HG03565 (cell line): ENCODE measurements around the gene ZDHHC20.
A peak's percentile ranks its signal among the peaks of the same experiment; 100 is the strongest.

Source experiments
- ATAC-seq: cut with Tn5 transposase; IDR thresholded peaks from one replicate; pipeline ENCODE4 v1.9.1; 2021; ENCODE audit warnings: mild to moderate bottlenecking, moderate library complexity; ENCODE audit not compliant: unreplicated experiment

The ZDHHC20 gene, protein sequence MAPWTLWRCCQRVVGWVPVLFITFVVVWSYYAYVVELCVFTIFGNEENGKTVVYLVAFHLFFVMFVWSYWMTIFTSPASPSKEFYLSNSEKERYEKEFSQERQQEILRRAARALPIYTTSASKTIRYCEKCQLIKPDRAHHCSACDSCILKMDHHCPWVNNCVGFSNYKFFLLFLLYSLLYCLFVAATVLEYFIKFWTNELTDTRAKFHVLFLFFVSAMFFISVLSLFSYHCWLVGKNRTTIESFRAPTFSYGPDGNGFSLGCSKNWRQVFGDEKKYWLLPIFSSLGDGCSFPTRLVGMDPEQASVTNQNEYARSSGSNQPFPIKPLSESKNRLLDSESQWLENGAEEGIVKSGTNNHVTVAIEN

GRCh38 chr13:21458813-21459701, at the start of gene ZDHHC20:
Gene ZDHHC20, minus strand, starts transcription at chr13:21459303. Its CDS starts 132 bp downstream, at chr13:21459171.
- ATAC-seq = peak; percentile 65

DNA sequence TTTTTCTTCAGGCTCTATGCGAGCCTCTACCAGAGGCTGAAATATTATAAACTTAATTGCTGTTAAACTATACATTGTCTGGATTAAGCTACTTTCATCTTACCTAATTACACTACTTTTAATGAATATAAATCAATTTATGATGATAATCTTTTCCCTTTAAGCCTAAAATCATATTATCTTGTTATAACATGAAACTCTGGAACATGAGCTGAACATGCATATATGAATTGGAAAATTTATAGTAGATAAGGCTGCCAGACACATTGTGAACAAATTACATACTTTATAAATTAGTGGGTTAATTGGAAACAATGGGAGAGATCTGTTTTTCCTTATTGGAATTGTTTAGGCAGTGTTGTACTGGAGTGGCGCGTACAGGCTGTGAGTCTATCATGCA, 45.3 kb upstream of the ZDHHC20 start:
- ATAC-seq = no peak

GRCh38 chr13:21501686-21502085, 42.6 kb upstream of the ZDHHC20 start:
- no peak for ATAC-seq

DNA sequence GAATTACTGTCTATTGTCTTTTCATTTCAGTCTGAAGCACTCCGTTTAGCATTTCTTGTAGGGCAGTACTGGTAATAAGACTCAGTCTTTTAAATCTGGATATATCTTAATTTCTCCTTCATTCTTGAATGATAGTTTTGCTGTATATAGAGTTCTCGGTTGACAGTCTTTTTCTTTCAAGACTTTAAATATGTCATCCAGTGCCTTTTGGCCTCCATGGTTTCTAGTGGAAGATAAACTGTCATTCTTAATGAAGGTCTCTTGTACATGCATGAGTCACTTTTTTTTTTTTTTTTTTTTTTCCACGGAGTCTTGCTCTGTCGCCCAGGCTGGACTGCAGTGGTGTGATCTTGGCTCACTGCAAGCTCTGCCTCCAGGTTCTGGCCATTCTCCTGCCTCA, 27.2 kb upstream of the ZDHHC20 start:
- no peak for ATAC-seq

- ATAC-seq = no peak
These were observed 24.6 kb upstream of the ZDHHC20 start for GRCh38 chr13:21483748-21484147.

DNA sequence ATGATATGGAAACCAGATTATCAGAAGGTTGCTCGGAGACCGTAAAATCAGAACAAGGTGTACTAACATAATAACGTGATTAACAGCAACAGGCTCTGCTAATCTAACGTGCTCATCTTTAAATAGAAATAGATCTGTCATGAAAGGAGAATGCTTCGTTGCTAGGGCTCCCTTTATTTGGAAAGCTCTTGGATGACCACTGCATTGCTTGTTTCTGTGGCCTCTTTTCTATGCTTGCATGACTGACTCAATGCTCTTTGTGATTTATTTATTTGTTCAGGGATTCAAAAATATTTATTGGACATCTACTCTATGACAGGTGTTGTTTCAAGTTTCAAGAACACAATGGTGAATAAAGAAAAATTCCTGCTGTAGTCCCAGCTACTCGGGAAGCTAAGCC, 22.3 kb upstream of the ZDHHC20 start:
- ATAC-seq = no peak

GRCh38 chr13:21478881-21479808, 20.0 kb upstream of the ZDHHC20 start:
- no peak for ATAC-seq

DNA sequence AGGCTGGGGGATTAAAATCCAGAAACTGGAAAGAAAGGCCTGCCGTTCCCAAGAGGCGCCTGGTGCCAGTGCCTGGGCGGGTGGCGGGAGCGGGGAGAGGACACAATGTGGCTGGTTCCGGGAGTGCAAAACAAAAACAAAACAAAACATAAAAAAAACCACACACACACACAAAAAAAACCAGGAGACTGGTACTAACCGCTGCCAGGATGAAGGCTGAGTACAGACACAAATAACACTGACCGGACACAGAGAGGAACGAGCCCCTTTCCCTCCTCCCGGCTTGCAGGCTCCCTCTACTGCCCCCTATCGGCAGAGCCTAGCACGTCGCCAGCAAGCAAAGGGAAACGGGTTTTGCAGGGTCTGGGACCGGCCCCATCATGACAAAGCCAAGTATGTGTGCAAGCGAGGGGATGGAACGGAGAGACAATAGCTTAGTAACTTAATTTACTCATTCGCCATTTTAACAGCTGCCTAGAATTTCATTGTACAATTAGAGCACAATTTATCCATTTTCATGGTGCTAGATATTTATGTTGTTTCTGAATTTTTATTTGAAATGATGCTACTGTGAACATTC, 17.9 kb upstream of the ZDHHC20 start:
- ATAC-seq = peak; percentile 67

DNA sequence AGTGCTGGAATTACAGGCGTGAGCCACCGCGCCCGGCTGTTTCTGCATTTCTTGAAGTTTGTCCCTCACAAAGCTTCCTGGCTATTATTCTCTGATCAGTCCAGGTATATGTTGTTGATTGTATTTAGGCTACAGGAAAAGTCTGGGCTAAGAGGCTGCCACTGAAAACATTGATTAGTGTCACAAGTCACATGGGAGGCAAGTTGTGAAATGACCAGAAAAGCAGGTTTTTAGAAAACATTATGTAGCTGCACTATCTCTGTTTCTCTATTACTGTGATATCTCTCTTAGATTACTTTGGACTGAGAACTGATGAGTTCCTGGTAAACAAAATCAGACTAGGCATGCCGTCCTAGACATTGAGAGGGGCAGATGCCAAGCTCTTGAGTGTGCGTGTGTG, 16.0 kb upstream of the ZDHHC20 start:
- no peak for ATAC-seq

DNA sequence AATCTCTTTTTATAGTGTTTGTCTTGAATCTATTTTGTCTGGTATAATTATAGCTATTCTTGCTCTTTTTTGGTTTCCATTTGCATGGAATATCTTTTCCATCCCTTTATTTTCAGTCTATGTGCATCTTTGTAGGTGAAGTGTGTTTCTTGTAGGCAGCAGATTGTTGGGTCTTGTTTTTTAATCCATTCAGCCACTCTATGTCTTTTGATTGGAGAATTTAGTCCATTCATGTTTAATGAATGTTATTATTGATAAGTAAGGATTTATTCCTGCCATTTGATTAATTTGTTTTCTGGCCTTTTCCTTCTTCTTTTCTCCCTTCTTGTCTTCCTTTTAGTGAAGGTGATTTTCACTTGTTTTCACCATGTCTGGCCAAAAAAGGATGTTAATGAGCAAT, 11.7 kb upstream of the ZDHHC20 start:
- no peak for ATAC-seq

DNA sequence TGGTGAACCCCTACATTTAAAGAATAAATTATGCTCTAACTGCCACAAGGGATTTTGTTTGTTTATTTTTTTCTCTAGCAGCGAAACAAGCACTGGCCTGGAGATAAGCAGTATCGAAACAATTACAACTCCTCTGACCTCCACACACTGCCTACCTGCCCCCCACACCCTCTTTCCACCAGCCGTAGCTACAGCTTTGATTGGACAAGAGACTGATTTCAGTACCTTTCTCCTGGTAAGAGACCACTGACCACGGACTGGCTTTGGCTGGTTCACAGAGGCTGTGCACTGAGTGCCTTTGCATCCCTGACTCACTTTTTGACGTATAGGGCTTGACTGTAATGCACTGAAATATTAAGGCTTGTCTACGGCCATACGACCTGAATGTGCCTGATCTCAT, 7.4 kb upstream of the ZDHHC20 start:
- ATAC-seq = no peak

DNA sequence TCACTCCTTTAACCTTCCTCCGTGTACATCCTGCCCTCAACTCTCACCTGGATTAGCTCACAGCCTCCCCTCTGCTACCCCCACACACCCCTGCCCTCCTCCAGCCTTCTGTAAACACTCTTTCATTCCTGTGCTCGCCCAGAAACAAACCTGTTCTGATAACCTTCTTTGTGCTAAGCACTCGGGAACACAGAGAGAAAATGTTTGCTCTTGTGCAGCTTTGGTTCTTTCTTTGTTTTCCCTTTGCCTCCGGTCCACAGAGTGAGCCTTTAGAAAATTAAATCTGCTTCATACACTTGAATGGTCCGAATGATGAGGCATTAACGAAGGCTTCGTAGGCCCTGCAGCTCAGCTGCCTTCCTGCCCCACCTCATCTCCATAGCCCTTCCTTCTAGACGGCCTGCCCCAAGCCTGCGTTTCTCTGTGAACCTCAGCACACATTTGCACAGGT, 6.6 kb upstream of the ZDHHC20 start:
- ATAC-seq = no peak

- no peak for ATAC-seq
These were observed 4.3 kb upstream of the ZDHHC20 start for GRCh38 chr13:21463424-21463823.

DNA sequence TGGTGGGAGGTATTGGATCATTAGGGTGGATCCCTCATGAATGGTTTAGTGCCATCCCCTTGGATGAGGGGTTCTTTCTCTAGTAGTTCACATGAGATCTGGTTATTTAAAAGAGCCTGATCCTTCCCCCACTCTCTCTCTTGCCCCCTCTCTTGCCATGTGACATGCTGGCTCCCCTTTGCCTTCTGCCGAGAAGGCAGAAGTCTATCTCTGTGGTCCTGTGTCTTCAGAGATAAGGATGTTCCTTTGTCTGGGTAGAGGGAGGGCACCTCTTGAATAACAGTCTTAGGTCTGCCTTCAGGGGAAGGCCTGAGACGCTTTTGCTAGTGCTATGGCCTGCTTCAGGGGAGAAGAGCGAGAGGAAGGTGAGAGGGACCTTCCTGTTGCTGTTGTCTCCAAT, 2.0 kb upstream of the ZDHHC20 start:
- ATAC-seq = no peak

DNA sequence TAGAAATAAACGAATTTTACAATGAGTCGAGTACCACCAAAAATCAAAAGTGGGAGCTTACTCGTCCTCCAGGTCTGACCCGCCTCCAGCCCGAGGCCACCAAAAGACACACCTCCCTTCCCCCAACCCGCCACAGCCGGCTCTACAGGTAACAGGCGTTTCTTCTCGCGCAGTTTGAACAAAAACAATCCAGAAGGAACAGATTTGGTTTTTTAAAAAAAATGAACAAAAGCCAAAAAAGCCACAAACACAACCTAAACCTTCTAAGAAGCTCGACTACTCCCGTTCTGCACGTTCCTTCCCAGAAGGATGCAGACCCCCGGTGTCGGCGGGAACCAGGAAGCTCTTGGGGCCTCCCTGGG, 671 bp downstream of the ZDHHC20 start:
- peak; percentile 17 for ATAC-seq

DNA sequence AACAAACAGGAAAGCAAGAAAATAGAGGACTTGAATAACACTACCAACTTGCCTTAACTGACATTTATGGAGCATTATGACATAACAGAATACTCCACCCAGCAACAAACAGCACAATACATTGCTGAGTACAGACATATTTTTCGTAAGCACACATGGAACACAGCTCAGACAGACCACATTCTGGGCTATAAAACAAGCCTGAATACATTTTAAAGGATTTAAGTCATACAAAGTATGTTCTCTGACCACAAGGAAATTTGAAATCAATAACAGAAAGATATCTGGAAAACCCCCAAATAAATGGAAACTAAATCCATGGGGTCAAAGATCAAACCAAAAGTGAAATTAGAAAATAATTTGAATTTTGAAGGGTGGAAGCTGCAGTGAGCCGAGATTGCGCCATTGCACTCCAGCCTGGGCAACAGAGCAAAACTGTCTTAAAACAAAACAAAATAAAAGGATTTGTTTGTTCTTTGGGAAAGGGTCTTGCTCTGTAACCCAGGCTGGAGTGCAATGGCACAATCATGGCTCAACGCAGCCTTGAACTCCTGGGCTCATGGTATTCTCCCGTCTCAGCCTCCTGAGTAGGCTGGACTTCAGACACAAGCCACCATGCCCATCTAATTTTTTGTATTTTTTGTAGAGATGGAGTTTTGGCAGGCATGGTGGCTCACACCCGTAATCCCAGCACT, 5.6 kb downstream of the ZDHHC20 start:
- ATAC-seq = no peak

DNA sequence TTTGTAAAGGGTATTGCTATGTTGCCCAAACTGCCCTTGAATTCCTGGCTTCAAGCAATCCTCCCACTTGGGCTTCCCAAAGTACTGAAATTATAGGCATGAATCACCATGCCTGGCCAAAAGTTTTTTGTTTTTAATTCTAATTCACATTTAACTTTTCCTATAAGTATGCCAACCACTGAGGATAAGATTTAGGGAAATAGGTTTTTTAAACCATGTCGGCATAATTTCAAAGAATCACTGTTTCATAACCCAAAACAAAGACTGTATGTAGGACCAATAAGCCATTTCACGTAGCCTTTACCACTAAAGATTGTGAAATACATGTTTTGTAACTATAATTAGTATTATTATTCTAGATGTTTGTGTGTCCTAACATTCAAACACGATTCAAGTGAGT, 8.2 kb downstream of the ZDHHC20 start:
- ATAC-seq = no peak

- no peak for ATAC-seq
These were observed 12.4 kb downstream of the ZDHHC20 start for GRCh38 chr13:21446656-21447055.

- ATAC-seq = no peak
These were observed 13.3 kb downstream of the ZDHHC20 start for GRCh38 chr13:21445759-21446158.

- no peak for ATAC-seq
These were observed 15.9 kb downstream of the ZDHHC20 start for GRCh38 chr13:21443171-21443570.
